T-helper 2 cell (primary cell): ENCODE results near the gene SELENOW.
"Not testable (repeated sequence)": the region's sequence is repeated elsewhere in the genome, so short reads cannot be mapped to it uniquely, and the experiment has no call there.

Experiments
- DNase-seq, 5 experiments: peaks; one replicate each; pipeline versions ENCODE4 v3.0.0 to v3.0.0-alpha.2; 2012 to 2022

The SELENOW gene

GRCh38 chr19:47756953-47757608, 21.4 kb upstream of the SELENOW start:
- no peak for DNase-seq

- DNase-seq: no peak
These were observed 20.7 kb upstream of the SELENOW start for GRCh38 chr19:47757617-47758442.

DNA sequence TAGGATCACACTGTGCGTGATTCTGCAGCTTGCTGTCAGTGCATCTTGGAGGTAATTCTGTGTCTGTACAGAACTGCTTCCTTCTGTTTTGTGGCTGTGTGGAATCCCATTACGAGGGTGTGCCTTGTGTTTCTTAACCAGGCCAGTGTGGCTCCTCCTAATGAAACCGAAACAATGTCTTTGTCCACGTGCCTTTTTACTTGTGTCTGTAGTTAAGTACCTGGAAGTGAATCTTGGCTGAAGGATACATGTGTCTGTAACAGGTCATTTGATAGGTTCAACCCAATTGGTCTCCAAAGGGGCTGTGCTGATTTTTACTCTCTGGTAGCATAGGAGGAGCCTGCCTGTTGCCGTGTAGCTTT, 20.1 kb upstream of the SELENOW start:
- DNase-seq: no peak

DNA sequence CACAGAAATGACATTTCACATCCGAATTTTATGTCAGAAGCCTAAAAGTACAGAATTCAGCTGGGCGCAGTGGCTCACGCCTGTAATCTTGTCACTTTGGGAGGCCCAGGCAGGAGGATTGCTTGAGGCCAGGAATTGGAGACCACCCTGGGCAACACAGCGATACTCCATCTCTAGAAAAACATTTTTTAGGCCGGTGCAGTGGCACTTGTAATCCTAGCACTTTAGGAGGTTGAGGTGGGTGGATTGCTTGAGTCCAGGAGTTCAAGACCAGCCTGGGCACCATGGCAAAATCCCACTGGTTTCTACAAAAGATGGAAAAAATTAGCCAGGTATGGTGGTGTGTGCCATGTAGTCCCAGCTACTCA, 17.9 kb upstream of the SELENOW start:
- no peak for DNase-seq

DNA sequence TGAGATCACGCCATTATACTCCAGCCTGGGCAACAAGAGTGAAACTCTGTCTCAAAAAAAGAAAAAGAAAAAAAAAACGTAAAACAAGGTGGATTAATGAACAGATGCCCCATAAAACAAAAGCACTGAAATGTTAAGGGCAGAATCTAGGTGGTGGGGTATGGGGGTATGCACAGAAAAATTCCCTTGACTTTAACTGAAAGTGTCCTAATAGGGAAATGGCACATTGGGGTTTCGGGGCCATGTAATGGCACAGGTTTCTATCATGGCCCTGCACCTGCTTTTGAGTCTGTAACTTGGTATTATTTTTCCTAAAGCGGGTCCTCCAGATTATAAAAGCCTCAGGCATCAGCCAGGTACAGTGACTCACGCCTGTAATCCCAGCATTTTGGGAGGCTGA, 16.9 kb upstream of the SELENOW start:
- no peak for DNase-seq

GRCh38 chr19:47762151-47762550, 16.4 kb upstream of the SELENOW start:
- no peak for DNase-seq

- DNase-seq: no peak
These were observed 15.7 kb upstream of the SELENOW start for GRCh38 chr19:47762615-47763308.

DNA sequence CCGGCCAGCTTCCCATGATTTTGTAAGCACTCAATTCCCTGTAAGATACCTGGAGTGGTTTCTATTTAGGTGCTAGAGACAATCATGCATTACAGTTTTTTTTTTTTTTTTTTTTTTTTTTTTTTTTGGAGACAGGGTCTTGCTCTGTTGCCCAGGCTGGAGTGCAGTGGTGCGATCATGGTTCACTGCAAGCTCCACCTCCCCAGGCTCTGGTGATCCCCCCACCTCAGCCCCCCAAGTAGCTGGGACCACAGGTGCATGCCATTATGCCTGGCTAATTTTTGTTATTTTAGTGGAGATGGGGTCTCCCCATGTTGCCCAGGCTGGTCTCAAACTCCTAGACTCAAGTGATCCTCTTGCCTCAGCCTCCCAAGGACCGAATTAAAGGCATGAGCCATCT, 13.8 kb upstream of the SELENOW start:
- DNase-seq: not testable (repeated sequence)

- DNase-seq: peak in 3 of 5 experiments; percentile 29 to 44 (median 31)
These were observed 12.8 kb upstream of the SELENOW start for GRCh38 chr19:47765523-47766358.

GRCh38 chr19:47766359-47766620, 12.2 kb upstream of the SELENOW start:
- no peak for DNase-seq

- DNase-seq: no peak
These were observed 11.8 kb upstream of the SELENOW start for GRCh38 chr19:47766670-47767069.

- DNase-seq: no peak
These were observed 11.2 kb upstream of the SELENOW start for GRCh38 chr19:47767349-47767748.

- DNase-seq: no peak
These were observed 9.9 kb upstream of the SELENOW start for GRCh38 chr19:47768604-47769003.

DNA sequence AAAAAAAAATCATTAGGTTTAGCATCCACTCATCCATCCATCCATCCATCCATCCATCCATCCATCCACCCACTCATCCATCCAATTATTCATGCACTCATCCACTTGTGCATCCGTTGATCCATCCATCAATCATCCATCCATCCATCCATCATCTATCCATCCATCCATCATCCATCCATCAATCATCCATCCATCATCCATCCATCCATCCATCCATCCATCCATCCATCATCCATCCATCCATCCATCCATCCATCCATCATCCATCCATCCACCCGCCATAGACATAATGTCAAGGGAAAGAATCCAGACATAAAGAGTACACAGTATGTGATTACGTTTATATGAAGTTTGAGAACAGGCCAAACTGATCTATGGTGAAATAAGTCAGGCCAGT, 9.0 kb upstream of the SELENOW start:
- no peak for DNase-seq

DNA sequence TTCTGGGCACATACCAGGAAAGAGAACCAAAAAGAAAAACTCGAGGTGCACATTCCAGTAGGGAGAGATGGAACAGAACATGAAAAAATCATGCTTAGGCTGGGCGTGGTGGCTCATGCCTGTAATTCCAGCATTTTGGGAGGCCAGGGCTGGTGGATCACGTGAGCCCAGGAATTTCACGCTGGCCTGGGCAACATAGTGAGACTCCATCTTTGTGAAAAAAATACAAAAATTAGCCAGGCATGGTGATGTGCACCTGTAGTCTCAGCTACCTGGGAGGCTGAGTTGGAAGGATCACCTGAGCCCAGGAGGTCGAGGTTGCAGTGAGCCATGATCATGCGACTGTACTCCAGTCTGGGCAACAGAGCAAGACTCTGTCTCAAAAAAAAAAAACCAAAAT, 7.2 kb upstream of the SELENOW start:
- not testable (repeated sequence) for DNase-seq

DNA sequence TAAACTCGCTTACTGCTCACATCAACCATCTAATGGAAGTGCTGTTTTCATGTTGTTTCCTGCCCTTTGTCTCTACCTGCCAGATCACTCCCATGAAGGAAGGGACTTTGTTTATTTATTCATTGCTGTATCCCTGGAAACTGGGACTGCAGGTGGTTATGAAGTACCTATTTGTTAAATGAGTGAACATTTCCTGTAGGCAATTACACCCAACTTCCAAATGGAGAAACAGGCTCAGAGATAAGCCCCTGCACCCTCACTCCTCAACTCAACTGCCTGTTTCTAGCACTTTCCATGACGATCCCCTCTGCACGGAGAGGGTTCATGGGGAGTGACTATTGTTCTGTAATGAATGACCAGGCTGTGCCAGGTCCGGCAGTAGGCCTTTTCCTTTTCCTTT, 1.9 kb upstream of the SELENOW start:
- DNase-seq: no peak

DNA sequence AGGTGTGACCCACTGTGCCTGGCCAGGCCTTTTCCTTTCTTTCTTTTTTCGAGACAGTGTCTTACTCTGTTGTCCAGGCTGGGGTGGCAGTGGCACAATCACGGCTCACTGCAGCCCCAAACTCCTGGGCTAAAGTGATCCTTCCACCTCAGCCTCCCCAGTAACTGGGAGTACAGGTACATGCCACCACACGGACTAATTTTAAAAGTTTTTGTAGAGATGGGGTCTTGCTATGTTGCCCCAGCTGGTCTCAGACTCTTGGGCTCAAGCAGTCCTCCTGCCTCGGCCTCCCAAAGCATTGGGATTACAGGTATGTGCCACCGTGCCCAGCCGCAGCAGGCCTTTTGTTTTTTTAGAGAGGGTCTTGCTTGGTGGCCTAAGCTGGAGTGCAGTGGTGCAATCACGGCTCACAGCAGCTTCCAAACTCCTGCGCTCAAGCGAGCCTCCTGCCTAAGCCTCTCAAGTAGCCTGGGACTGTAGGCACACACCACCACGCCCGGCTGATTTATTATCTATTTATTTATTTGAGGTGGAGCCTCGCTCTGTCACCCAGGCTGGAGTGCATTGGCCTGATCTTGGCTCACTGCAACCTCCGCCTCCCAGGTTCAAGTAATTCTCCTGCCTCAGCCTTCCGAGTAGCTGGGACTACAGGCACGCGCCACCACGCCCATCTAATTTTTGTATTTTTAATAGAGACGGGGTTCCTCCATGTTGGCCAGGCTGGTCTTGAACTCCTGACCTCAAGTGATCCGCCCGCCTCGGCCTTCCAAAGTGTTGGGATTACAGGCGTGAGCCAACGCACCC, 1.1 kb upstream of the SELENOW start:
- not testable (repeated sequence) for DNase-seq

- DNase-seq: peak in 1 of 5 experiments; percentile 11
These were observed 450 bp downstream of the SELENOW start for GRCh38 chr19:47778954-47779351.

- peak in 1 of 5 experiments; percentile 31 for DNase-seq
These were observed 1.2 kb downstream of the SELENOW start for GRCh38 chr19:47779524-47780214.

GRCh38 chr19:47780215-47780551, 1.7 kb downstream of the SELENOW start:
- DNase-seq: no peak

DNA sequence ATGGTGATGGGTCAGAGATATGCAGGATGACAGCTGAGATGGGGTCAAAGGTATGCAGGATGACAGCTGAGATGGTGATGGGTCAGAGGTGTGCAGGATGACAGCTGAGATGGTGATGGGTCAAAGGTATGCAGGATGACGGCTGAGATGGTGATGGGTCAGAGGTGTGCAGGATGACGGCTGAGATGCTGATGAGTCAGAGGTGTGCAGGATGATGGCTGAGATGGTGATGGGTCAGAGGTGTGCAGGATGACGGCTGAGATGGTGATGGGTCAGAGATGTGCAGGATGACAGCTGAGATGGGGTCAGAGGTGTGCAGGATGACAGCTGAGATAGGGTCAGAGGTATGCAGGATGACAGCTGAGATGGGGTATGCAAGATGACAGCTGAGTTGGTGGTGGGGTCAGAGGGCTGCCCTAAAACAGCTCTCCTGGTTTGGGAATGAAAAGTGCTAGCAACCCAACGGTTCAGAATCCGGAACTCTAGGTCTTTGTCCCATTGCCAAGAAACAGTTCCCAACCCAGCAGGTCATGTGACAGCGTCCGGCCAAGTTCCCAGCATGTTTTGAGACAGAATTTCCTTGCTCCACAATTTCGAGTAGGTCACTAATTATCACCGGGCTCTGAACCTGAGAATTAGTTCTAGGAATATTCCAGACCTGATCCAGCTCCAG, 3.2 kb downstream of the SELENOW start:
- no peak for DNase-seq
